Gastroesophageal sphincter (tissue), 4 donors: Measurements from ENCODE around the gene ERBIN. TPM values are rescaled to one million over a fixed set of nuclear protein-coding genes. Genes with fewer than 3 reads are reported as not detected.
"Not testable (repeated sequence)": the region's sequence is repeated elsewhere in the genome, so short reads cannot be mapped to it uniquely, and the experiment has no call there.

Source experiments
- ATAC-seq: fragments of 150-250 bp; one replicate; pipeline ENCODE4 v1.9.1; 2016; ENCODE audit warnings: mild to moderate bottlenecking, moderate library complexity
- H3K27ac ChIP-seq, 4 donors: fragments of 200-600 bp; sonication (generic) in 3 of 4; 1 replicate in 3 of 4; 2 replicates in 1 of 4; pipeline ENCODE4 v1.5.1; 2016 to 2019
- H3K27me3 ChIP-seq: fragments of 200-600 bp; sonication (generic); one replicate; pipeline ENCODE4 v1.5.1; 2019
- H3K36me3 ChIP-seq, 2 donors: fragments of 200-600 bp; sonication (generic); one replicate each; pipeline ENCODE4 v1.5.1; 2019; ENCODE audit warnings: control low read depth in 1 of 2
- H3K4me1 ChIP-seq, 3 donors: fragments of 200-600 bp; sonication (generic); 1 replicate in 2 of 3; 2 replicates in 1 of 3; pipeline ENCODE4 v1.5.1; 2016 to 2019; ENCODE audit warnings: control low read depth in 2 of 3
- H3K4me3 ChIP-seq, 2 donors: fragments of 200-600 bp; sonication (generic); one replicate each; pipeline ENCODE4 v1.5.1; 2019; ENCODE audit warnings: mild to moderate bottlenecking in 1 of 2, moderate library complexity in 1 of 2
- H3K9me3 ChIP-seq, 3 donors: fragments of 200-600 bp; sonication (generic); one replicate each; pipeline ENCODE4 v1.5.1; 2017 to 2019; ENCODE audit warnings: control low read depth in 2 of 3
- EP300 ChIP-seq: sonication (generic); formaldehyde crosslinking; IDR thresholded peaks from one replicate; pipeline ENCODE4 v1.6.1; 2017; ENCODE audit warnings: antibody characterized with exemption, mild to moderate bottlenecking
- POLR2A ChIP-seq, 2 donors: fragments of 450-650 bp; IDR thresholded peaks; one replicate each; pipeline ENCODE4 v1.6.1; 2017; ENCODE audit warnings: antibody characterized with exemption in 2 of 2, mild to moderate bottlenecking in 2 of 2, moderate library complexity in 1 of 2
- POLR2AphosphoS5 ChIP-seq: sonication (generic); formaldehyde crosslinking; IDR thresholded peaks from one replicate; pipeline ENCODE4 v1.6.1; 2017; ENCODE audit warnings: antibody characterized with exemption
- WGBS, 2 donors: methylation state at CpG; one replicate each; pipeline ENCODE4 v1.1.5; 2018; ENCODE audit warnings: low coverage in 1 of 2; 5-methylcytosine and 5-hydroxymethylcytosine counted together
- total RNA-seq, 4 donors: library from RNA; depleted of rRNA; stranded (reverse); fragments of >200 nt; gene quantifications; one replicate each; pipeline ENCODE4 v1.1.0, GENCODE V29; 2016
- TF ChIP-seq, protein P1 (sequence below), 4 experiments: fragments of 200-600 bp in 2 of 4; fragments of 450-650 bp in 2 of 4; sonication (generic) in 1 of 4; IDR thresholded peaks; one replicate each; pipeline ENCODE4 v1.5.1; 2017 to 2019; ENCODE audit warnings: antibody characterized with exemption in 4 of 4, mild to moderate bottlenecking in 2 of 4, moderate library complexity in 2 of 4

The ERBIN gene
- total RNA-seq, 4 donors from 2014 or later: 54.4 to 71.6 (median 62.7) TPM

DNA sequence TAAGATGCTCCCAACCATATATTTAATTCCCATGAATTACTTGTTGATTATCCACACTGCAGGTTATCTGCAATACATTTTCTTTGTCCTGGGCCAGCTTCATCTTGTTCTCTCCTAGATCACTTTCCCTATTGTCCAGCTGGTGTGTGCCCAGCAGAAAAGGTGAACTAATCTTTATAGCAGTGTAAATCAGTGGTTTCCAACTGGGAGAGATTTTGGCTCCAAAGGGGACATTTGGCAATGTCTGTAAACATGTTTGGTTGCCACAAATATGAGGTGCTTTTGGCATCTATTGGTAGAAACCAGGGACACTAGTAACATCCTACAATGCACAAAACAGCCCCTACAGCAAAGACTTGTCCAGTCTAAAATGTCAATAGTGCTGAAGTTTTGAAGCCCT, 20.1 kb upstream of the ERBIN start:
- Histone ChIP-seq H3K27me3 (no peaks in the 10 kb centered on the region), H3K4me1 (no peaks in the 10 kb centered on the region), H3K27ac (no peak overlapping the region), H3K9me3 (no peaks in the 10 kb centered on the region), H3K36me3 (no peaks in the 10 kb centered on the region), H3K4me3 (no peak overlapping the region)
- ATAC-seq: no peak
- TF ChIP-seq POLR2AphosphoS5 (no peak), EP300 (no peak), POLR2A (IDR thresholded peaks at IDR 0.05) (no peak)
- TF ChIP-seq, protein P1, sequence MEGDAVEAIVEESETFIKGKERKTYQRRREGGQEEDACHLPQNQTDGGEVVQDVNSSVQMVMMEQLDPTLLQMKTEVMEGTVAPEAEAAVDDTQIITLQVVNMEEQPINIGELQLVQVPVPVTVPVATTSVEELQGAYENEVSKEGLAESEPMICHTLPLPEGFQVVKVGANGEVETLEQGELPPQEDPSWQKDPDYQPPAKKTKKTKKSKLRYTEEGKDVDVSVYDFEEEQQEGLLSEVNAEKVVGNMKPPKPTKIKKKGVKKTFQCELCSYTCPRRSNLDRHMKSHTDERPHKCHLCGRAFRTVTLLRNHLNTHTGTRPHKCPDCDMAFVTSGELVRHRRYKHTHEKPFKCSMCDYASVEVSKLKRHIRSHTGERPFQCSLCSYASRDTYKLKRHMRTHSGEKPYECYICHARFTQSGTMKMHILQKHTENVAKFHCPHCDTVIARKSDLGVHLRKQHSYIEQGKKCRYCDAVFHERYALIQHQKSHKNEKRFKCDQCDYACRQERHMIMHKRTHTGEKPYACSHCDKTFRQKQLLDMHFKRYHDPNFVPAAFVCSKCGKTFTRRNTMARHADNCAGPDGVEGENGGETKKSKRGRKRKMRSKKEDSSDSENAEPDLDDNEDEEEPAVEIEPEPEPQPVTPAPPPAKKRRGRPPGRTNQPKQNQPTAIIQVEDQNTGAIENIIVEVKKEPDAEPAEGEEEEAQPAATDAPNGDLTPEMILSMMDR (IDR thresholded peaks at IDR 0.05): no peak

DNA sequence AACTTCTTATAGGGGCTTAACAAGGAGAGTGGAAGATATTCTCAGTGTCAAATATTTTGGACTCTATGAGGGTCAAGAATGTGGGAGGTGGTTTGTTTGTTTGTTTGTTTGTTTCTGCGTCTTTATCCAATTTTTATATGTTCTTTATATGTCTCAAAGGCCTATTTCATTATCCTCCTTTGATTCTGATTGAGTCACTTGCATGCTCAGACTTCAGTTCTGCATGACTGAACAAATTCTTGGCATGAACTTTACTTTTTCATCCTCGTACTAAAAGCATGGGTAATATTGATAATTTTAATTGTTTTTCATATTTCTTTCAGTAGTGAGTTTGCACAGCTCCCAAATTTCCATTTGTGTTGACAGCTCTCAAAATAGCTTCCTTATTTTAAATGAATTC, 19.2 kb upstream of the ERBIN start:
- WGBS, 2 donors: 60 to 62% methylated on average over 2 of the region's 2 CpGs
- no peaks in the 10 kb centered on the region for H3K9me3 ChIP-seq
- H3K4me1 ChIP-seq: no peaks in the 10 kb centered on the region
- TF ChIP-seq POLR2AphosphoS5: no peak
- H3K4me3 ChIP-seq: no peak overlapping the region
- no peak overlapping the region for H3K27ac ChIP-seq
- ATAC-seq: no peak
- H3K36me3 ChIP-seq: no peaks in the 10 kb centered on the region
- H3K27me3 ChIP-seq: no peaks in the 10 kb centered on the region

GRCh38 chr5:65910711-65911110, 15.7 kb upstream of the ERBIN start:
- Histone ChIP-seq H3K4me3 (no peak overlapping the region), H3K9me3 (no peaks in the 10 kb centered on the region), H3K27me3 (no peaks in the 10 kb centered on the region), H3K27ac (no peak overlapping the region), H3K4me1 (no peaks in the 10 kb centered on the region), H3K36me3 (no peaks in the 10 kb centered on the region)
- ATAC-seq: no peak
- 62 to 77% methylated on average over 3 of the region's 3 CpGs for WGBS, 2 donors
- no peak for TF ChIP-seq EP300
- TF ChIP-seq, protein P1 (IDR thresholded peaks at IDR 0.05): no peak
- TF ChIP-seq POLR2A (IDR thresholded peaks at IDR 0.05): no peak
- TF ChIP-seq POLR2AphosphoS5: no peak

GRCh38 chr5:65912311-65912710, 14.1 kb upstream of the ERBIN start:
- no peak overlapping the region for H3K4me3 ChIP-seq
- H3K27ac ChIP-seq: no peak overlapping the region
- TF ChIP-seq POLR2A (IDR thresholded peaks at IDR 0.05) (no peak), EP300 (no peak), POLR2AphosphoS5 (no peak)
- TF ChIP-seq, protein P1 (IDR thresholded peaks at IDR 0.05): no peak
- no peaks in the 10 kb centered on the region for H3K27me3 ChIP-seq
- no peaks in the 10 kb centered on the region for H3K9me3 ChIP-seq
- H3K4me1 ChIP-seq: no peaks in the 10 kb centered on the region
- H3K36me3 ChIP-seq: no peaks in the 10 kb centered on the region
- no peak for ATAC-seq
- 91 to 95% methylated on average over 2 to 3 of the region's 3 CpGs for WGBS, 2 donors

DNA sequence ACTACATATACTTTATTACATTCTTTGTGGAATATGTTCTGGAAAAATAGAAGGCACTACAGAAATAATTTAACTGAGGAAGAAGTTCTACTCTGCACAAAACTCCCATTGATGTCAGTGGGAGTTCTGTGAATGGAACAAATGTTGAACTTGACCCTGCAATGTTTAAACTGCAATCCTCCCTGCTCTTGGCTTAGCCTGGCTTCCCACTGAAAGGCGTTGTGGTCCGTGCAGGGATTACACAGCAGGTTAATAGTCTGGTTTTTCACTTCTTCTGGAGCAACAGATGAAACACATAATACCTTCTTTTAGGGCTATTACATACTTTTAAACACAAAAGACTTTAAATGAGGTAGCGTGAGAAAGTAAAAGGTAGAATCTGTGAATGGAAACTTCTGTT, 12.9 kb upstream of the ERBIN start:
- Histone ChIP-seq H3K9me3 (no peaks in the 10 kb centered on the region), H3K27ac (no peak overlapping the region), H3K36me3 (no peaks in the 10 kb centered on the region), H3K27me3 (no peaks in the 10 kb centered on the region), H3K4me1 (no peaks in the 10 kb centered on the region), H3K4me3 (no peak overlapping the region)
- TF ChIP-seq POLR2AphosphoS5 (no peak), EP300 (no peak)
- TF ChIP-seq, protein P1 (IDR thresholded peaks at IDR 0.05): peak in 1 of 4 experiments; percentile 8
- ATAC-seq: no peak
- WGBS, 2 donors: 34 to 48% methylated on average over 2 to 3 of the region's 3 CpGs

DNA sequence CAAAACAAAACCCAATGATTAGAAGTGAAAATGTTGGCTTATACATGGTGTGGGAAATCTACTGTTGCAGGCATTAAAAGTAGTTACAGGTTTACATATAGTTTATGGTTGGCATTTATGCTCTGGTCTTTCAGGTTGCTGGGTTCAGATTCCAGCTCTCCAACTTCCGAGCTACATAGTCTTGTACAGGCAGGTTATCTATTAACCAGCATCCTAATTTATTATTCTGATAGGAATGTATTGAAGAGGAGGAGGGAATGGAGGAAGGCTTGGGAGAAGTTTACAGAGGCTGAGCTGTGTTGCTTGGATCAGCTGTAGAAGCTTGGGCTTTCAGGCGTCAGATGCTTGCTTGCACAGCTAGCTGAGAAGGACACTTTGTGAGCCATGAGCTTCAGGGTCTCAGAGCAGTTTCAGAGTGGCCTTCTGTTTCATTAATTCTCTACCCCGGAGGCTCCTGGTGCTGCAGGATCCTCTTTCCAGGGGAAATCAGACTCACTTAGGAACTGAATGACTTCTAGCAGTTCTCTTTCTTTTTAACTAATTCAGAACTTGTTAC, 11.7 kb upstream of the ERBIN start:
- Histone ChIP-seq H3K27ac (no peak overlapping the region), H3K4me3 (no peak overlapping the region), H3K27me3 (no peaks in the 10 kb centered on the region), H3K4me1 (no peaks in the 10 kb centered on the region), H3K36me3 (no peaks in the 10 kb centered on the region), H3K9me3 (no peaks in the 10 kb centered on the region)
- ATAC-seq: no peak
- 54 to 64% methylated on average over 3 of the region's 3 CpGs for WGBS, 2 donors
- TF ChIP-seq, protein P1 (IDR thresholded peaks at IDR 0.05): no peak
- TF ChIP-seq POLR2AphosphoS5: no peak
- TF ChIP-seq POLR2A (IDR thresholded peaks at IDR 0.05): no peak
- no peak for TF ChIP-seq EP300

- not testable (repeated sequence) for H3K4me1 ChIP-seq, H3K27ac ChIP-seq, ATAC-seq, H3K36me3 ChIP-seq, H3K9me3 ChIP-seq, H3K4me3 ChIP-seq, H3K27me3 ChIP-seq
- WGBS, 2 donors: 83 to 100% methylated on average over 1 to 2 of the region's 6 CpGs
These were observed 10.7 kb upstream of the ERBIN start for GRCh38 chr5:65915661-65916060.
